Fibroblast of lung (primary cell): Measurements from ENCODE around the gene PGLYRP1. TPM values are rescaled to one million over a fixed set of nuclear protein-coding genes. Genes with fewer than 3 reads are reported as not detected.
A peak's percentile ranks its signal among the peaks of the same experiment; 100 is the strongest.

Experiments
- DNase-seq, 2 donors: peaks; one replicate each; pipeline versions ENCODE4 v3.0.0 to v3.0.0-alpha.2; 2010; ENCODE audit warnings: low read depth in 2 of 2
- H2AFZ ChIP-seq: 2 replicates; pipeline ENCODE4 v1.5.1; 2012; ENCODE audit warnings: low read length, control low read depth, inconsistent platforms
- H3K27ac ChIP-seq: 2 replicates; pipeline ENCODE4 v1.5.1; 2011; ENCODE audit warnings: low read length, control low read depth; ENCODE audit not compliant: insufficient read depth
- H3K27me3 ChIP-seq: 2 replicates; pipeline ENCODE4 v1.5.1; 2011; ENCODE audit warnings: mild to moderate bottlenecking, low read length; ENCODE audit not compliant: control insufficient read depth, insufficient read depth
- H3K36me3 ChIP-seq: 2 replicates; pipeline ENCODE4 v1.5.1; 2011; ENCODE audit warnings: low read length; ENCODE audit not compliant: control insufficient read depth, insufficient read depth
- H3K4me1 ChIP-seq: 2 replicates; pipeline ENCODE4 v1.5.1; 2011; ENCODE audit warnings: low read length; ENCODE audit not compliant: control insufficient read depth, insufficient read depth; ENCODE audit errors: extremely low read depth
- H3K4me2 ChIP-seq: 2 replicates; pipeline ENCODE4 v1.5.1; 2011; ENCODE audit warnings: low read length, control low read depth; ENCODE audit not compliant: insufficient read depth; ENCODE audit errors: extremely low read depth
- H3K4me3 ChIP-seq, 4 experiments: fragments of 200-600 bp in 1 of 4; sonication (generic) in 1 of 4; replicated peaks in 1 of 4; 2 replicates each; pipeline ENCODE4 v1.5.1; 2011 to 2016; ENCODE audit warnings: low read length in 4 of 4, low read depth in 3 of 4, mild to moderate bottlenecking in 3 of 4, control low read depth in 2 of 4, inconsistent platforms in 1 of 4, mixed read lengths in 1 of 4; ENCODE audit not compliant: insufficient read depth in 1 of 4; ENCODE audit errors: control extremely low read depth in 1 of 4
- H3K79me2 ChIP-seq: 2 replicates; pipeline ENCODE4 v1.5.1; 2012; ENCODE audit warnings: mild to moderate bottlenecking, low read length, inconsistent platforms; ENCODE audit not compliant: control insufficient read depth, insufficient read depth
- H3K9ac ChIP-seq: 2 replicates; pipeline ENCODE4 v1.5.1; 2011; ENCODE audit warnings: mild to moderate bottlenecking, low read length, control low read depth; ENCODE audit not compliant: insufficient read depth
- H3K9me3 ChIP-seq: 2 replicates; pipeline ENCODE4 v1.5.1; 2012; ENCODE audit warnings: low read depth, low read length; ENCODE audit not compliant: control insufficient read depth, insufficient read depth
- H4K20me1 ChIP-seq: 2 replicates; pipeline ENCODE4 v1.5.1; 2011; ENCODE audit warnings: low read length; ENCODE audit not compliant: control insufficient read depth, insufficient read depth; ENCODE audit errors: extremely low read depth
- CTCF ChIP-seq, 2 donors: IDR thresholded peaks in 1 of 2; conservative IDR thresholded peaks in 1 of 2; 1 replicate in 1 of 2; 2 replicates in 1 of 2; pipeline ENCODE4 v1.5.1; 2011 to 2012; ENCODE audit warnings: low read length in 2 of 2, control low read depth in 1 of 2, inconsistent platforms in 1 of 2, low read depth in 1 of 2, mild to moderate bottlenecking in 1 of 2
- EZH2 ChIP-seq: IDR thresholded peaks from 2 replicates; pipeline ENCODE4 v1.5.1; 2012; ENCODE audit warnings: low read length, control low read depth, mild to moderate bottlenecking; ENCODE audit errors: missing control alignments
- polyA plus RNA-seq, 2 donors: library from polyadenylated mRNA; depleted of rRNA in 1 of 2; stranded (reverse) in 1 of 2; unstranded in 1 of 2; fragments of >200 nt; gene quantifications; 2 replicates each; pipeline ENCODE4 v1.2.1, GENCODE V29; 2011 to 2012; ENCODE audit warnings: missing spikeins in 1 of 2
- total RNA-seq: library from RNA; depleted of rRNA; stranded (reverse); fragments of >200 nt; gene quantifications from 2 replicates; pipeline ENCODE4 v1.2.1, GENCODE V29; 2014

The PGLYRP1 gene
- total and polyA plus RNA-seq, 2 donors (not counting 1 experiment from before 2014, with no cell fraction given) = not detected

DNA sequence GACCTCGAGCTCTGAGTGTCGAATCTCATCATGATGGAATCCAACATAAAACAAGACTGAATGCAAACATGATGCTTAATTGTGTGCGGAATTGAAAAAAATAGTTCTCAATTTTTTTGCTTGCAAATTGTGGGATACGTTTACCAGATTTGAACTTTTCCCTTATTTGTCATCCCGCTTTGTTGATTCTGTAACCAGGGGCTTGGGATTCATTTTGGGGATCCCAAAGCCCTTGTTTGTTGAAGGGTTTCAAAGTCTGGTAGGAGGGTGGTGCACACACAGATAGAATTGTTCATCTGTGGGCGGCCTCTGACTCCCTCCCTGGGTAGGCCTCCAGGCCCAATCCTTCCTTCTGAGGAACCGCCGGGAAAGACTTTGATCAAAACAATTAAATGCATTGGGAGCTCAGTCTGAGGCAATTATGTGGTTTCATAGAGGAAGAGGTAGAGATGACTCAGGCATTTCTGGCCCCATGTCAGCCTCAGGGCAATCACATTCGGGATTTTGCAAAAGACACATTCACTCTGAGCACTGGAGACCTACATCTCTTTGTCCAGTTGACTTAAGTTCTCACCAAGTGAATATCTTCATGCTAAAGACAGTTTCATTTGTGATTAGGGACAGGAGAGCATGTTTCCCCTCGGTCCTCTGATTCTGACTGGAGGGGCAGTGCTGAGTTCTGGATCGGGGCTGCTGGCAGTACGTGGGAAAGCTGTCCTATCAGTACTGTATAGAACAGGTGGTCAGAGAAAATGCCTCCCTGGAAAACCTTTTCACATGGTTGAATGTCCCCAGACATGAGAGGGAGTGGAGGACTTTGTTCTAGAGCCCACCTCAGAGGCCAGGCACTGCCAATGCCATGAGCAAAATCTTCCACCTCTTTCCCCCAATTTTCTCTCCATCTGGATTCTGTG, 45.7 kb upstream of the PGLYRP1 start:
- H4K20me1 ChIP-seq = no peaks in the 10 kb centered on the region
- no peak overlapping the region for H3K4me3 ChIP-seq
- H3K9ac ChIP-seq = no peak overlapping the region
- H3K4me1 ChIP-seq = peaks cover 7% of the 10 kb centered on the region
- H3K27ac ChIP-seq = no peak overlapping the region
- DNase-seq = peak; percentile 84 to 95
- peak overlapping the region; percentile 63 for H3K4me2 ChIP-seq
- H2AFZ ChIP-seq = no peak overlapping the region
- TF ChIP-seq EZH2 (no peak), CTCF (conservative IDR thresholded peaks at IDR 0.05 in 1 of 2, IDR thresholded peaks at IDR 0.05 in 1 of 2; ENCODE audit: low read depth in 1 of 2, low read length in 2 of 2) (no peak)
- no peaks in the 10 kb centered on the region for H3K9me3 ChIP-seq
- H3K27me3 ChIP-seq = peaks cover under 1% of the 10 kb centered on the region
- H3K36me3 ChIP-seq = no peaks in the 10 kb centered on the region
- no peaks in the 10 kb centered on the region for H3K79me2 ChIP-seq

DNA sequence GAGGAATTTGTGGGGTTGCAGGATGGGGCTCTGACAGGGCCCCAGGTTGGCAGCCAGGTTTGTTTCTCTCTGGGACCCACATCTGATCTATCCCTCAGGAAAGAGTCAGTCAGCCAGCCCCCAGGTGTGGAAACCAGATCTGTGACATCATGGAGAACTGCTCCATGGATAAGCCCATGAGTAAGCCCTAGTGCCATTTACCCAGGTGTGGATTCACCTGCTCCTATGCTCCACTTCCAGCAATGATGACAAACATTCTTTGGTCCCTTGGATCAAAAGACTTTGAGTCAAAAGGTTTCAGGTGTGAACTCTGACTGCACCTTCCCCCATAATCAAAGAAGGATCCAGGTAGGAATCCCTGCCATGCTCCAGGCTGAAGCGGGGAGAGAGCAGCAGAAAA, 44.8 kb upstream of the PGLYRP1 start:
- no peak overlapping the region for H3K4me2 ChIP-seq

More for the DNA sequence above, 44.8 kb upstream of the PGLYRP1 start:
- no peak overlapping the region for H2AFZ ChIP-seq
- no peak overlapping the region for H3K27ac ChIP-seq
- no peaks in the 10 kb centered on the region for H4K20me1 ChIP-seq
- TF ChIP-seq CTCF (conservative IDR thresholded peaks at IDR 0.05 in 1 of 2, IDR thresholded peaks at IDR 0.05 in 1 of 2; ENCODE audit: low read depth in 1 of 2, low read length in 2 of 2) (no peak), EZH2 (no peak)
- no peak for DNase-seq
- H3K36me3 ChIP-seq = no peaks in the 10 kb centered on the region
- no peak overlapping the region for H3K4me3 ChIP-seq
- no peaks in the 10 kb centered on the region for H3K79me2 ChIP-seq
- no peaks in the 10 kb centered on the region for H3K9me3 ChIP-seq
- peaks cover 7% of the 10 kb centered on the region for H3K4me1 ChIP-seq
- H3K27me3 ChIP-seq = peaks cover 5% of the 10 kb centered on the region
- H3K9ac ChIP-seq = no peak overlapping the region
